Measurements from ENCODE around the gene FOSL1.
"Not testable (repeated sequence)": the region's sequence is repeated elsewhere in the genome, so short reads cannot be mapped to it uniquely, and the experiment has no call there.

Gene FOSL1

GRCh38 chr11:65849771-65850216 lies 50.4 kb downstream of the FOSL1 start:
- DNase-seq: no peak

GRCh38 chr11:65849366-65849765 lies 50.8 kb downstream of the FOSL1 start:
- no peak for DNase-seq

GRCh38 chr11:65848693-65849092 lies 51.5 kb downstream of the FOSL1 start:
- not testable (repeated sequence) for DNase-seq

GRCh38 chr11:65847746-65848145 lies 52.4 kb downstream of the FOSL1 start:
- DNase-seq: no peak

GRCh38 chr11:65844231-65844872 lies 55.8 kb downstream of the FOSL1 start:
- DNase-seq: no peak

- no peak for DNase-seq
These were observed 56.4 kb downstream of the FOSL1 start for GRCh38 chr11:65843811-65844210.

- no peak for DNase-seq
These were observed 58.0 kb downstream of the FOSL1 start for GRCh38 chr11:65842144-65842543.

Data from stimulated activated CD4-positive, alpha-beta T cell treated with anti-CD3 and anti-CD28 coated beads, Interleukin-2, amount 100 ng/mL, for 24 hours (primary cell).